SK-N-SH (cell line): ENCODE measurements around the gene NAA40.

ENCODE experiments used
- CTCF ChIP-seq: fragments of 200-600 bp; sonication (generic); IDR thresholded peaks from 2 replicates; pipeline ENCODE4 v1.6.1; 2017; ENCODE audit warnings: antibody characterized with exemption, mild to moderate bottlenecking, moderate library complexity
- EP300 ChIP-seq, 2 experiments: IDR thresholded peaks; 2 replicates each; pipeline versions ENCODE4 v1.4.0 to v1.6.1; 2012; ENCODE audit warnings: borderline replicate concordance in 1 of 2, low read depth in 1 of 2, low read length in 1 of 2
- GABPA ChIP-seq: IDR thresholded peaks from 2 replicates; pipeline ENCODE4 v1.4.0; 2012; ENCODE audit warnings: low read depth, mild to moderate bottlenecking
- POLR2AphosphoS5 ChIP-seq: IDR thresholded peaks from 2 replicates; pipeline ENCODE4 v1.6.1; 2012; ENCODE audit warnings: low read depth, low read length

GRCh38 chr11:63978551-63979239 lies 39.9 kb downstream of the NAA40 start:
- TF ChIP-seq EP300 (IDR thresholded peaks at IDR 0.05; ENCODE audit: borderline replicate concordance in 1 of 2, low read depth in 1 of 2, low read length in 1 of 2), result no peak
- no peak for TF ChIP-seq GABPA
- TF ChIP-seq POLR2AphosphoS5, result no peak
- TF ChIP-seq CTCF, result no peak
